Measurements from ENCODE around the gene KIAA1217.

Gene KIAA1217

DNA sequence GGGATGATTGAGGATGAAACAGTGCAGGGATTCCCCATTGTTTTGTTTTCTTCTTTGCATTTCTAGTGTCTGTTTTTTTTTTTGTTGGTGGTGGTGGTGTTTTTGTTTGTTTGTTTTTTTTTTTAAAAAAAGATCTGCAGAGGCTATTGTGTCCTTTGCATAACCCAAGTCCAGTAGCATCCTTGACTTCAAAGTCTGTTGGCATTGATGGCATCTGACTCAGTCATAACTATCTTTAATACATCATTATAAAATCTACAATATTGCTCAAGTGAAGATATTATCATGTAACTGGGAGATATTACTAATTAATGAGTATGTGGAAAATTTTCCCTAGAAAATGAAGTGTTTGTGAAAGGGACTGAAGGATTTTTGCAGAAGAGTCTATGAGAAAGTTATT lies 70.2 kb downstream of the KIAA1217 start:
- H4K91ac ChIP-seq (ENCODE audit: low read depth, low read length, poor library complexity) = no peak overlapping the region
- no peaks in the 10 kb centered on the region for H3K36me3 ChIP-seq (replicated peaks in 1 of 2; ENCODE audit: control insufficient read depth in 2 of 2, insufficient read depth in 2 of 2, low read length in 2 of 2)
- no peak overlapping the region for H2AFZ ChIP-seq (ENCODE audit: low read length)
- no peak overlapping the region for H2BK120ac ChIP-seq (ENCODE audit: low read depth, low read length)
- no peaks in the 10 kb centered on the region for H3K4me1 ChIP-seq (ENCODE audit: control insufficient read depth in 2 of 2, insufficient read depth in 1 of 2, low read depth in 1 of 2, low read length in 2 of 2)
- no peak overlapping the region for H3K4ac ChIP-seq (ENCODE audit: low read length)
- no peak overlapping the region for H3K4me3 ChIP-seq (ENCODE audit: low read length in 2 of 2)
- H3K9ac ChIP-seq (ENCODE audit: low read depth, low read length, poor library complexity) = no peak overlapping the region
- no peaks in the 10 kb centered on the region for H3K27me3 ChIP-seq (ENCODE audit: control insufficient read depth in 3 of 3, insufficient read depth in 3 of 3, low read depth in 1 of 3, low read length in 3 of 3)
- no peak overlapping the region for H3K23ac ChIP-seq (ENCODE audit: low read depth, low read length, poor library complexity)
- H2BK5ac ChIP-seq (ENCODE audit: low read length) = no peak overlapping the region
- H3K4me2 ChIP-seq (ENCODE audit: insufficient read depth, low read length, poor library complexity, severe bottlenecking) = no peak overlapping the region
- no peak overlapping the region for H2BK15ac ChIP-seq (ENCODE audit: low read length)
- no peak overlapping the region for H3K14ac ChIP-seq (ENCODE audit: low read length)
- no peak overlapping the region for H2AK5ac ChIP-seq (ENCODE audit: low read depth, low read length)
- no peak for DNase-seq (ENCODE audit: low spot score)
- H3K18ac ChIP-seq (ENCODE audit: low read length) = no peak overlapping the region
- H3K27ac ChIP-seq (replicated peaks; ENCODE audit: low read length) = no peak overlapping the region
- H3K9me3 ChIP-seq (replicated peaks in 1 of 2; ENCODE audit: control insufficient read depth in 2 of 2, insufficient read depth in 1 of 2, low read depth in 1 of 2, low read length in 2 of 2) = peaks cover 0 to 3% of the 10 kb centered on the region in 2 donors
- no peaks in the 10 kb centered on the region for H3K79me1 ChIP-seq (ENCODE audit: low read depth, low read length)
- H4K8ac ChIP-seq (ENCODE audit: low read depth, low read length) = no peak overlapping the region
- H2BK12ac ChIP-seq (ENCODE audit: low read length) = no peak overlapping the region

DNA sequence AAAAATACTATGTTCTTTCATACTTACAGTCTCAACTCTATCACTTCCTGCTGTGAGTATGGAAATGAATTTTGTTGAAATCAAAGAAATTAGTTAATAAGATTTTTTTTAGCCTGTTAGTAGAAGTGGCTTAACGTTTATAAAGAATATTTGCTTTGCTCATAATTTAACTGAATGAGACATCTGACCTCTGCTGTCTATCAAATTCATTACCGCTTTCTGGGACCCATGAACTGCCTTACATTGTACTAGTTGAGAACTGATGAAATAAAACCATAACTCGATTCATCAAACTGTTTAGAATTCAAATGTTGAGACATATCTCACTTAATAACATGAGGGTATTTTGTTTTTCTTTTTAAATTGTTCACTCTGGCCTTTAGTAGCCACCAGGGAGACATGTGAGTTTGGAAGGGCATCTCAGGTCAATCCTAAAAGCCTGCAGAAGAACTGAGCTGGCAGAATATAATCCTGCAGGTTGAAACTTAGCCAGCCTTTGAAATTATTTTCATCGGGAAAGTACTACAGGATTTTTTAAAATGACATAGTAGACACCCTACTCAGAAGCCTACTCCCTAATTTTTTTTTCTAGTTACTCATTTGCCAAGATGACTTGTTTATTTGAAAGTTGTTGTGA lies 78.7 kb downstream of the KIAA1217 start:
- no peak overlapping the region for H2BK12ac ChIP-seq (ENCODE audit: low read length)
- no peak overlapping the region for H2BK120ac ChIP-seq (ENCODE audit: low read depth, low read length)
- H3K23ac ChIP-seq (ENCODE audit: low read depth, low read length, poor library complexity) = no peak overlapping the region
- H3K4me2 ChIP-seq (ENCODE audit: insufficient read depth, low read length, poor library complexity, severe bottlenecking) = no peak overlapping the region
- no peaks in the 10 kb centered on the region for H3K36me3 ChIP-seq (replicated peaks in 1 of 2; ENCODE audit: control insufficient read depth in 2 of 2, insufficient read depth in 2 of 2, low read length in 2 of 2)
- H3K9ac ChIP-seq (ENCODE audit: low read depth, low read length, poor library complexity) = no peak overlapping the region
- H3K4me3 ChIP-seq (ENCODE audit: low read length in 2 of 2) = no peak overlapping the region
- H2BK5ac ChIP-seq (ENCODE audit: low read length) = no peak overlapping the region
- WGBS, 2 donors (ENCODE audit: extremely low coverage in 2 of 2, insufficient read length in 2 of 2, insufficient replicate concordance in 1 of 2) = no CpG with 5 or more reads among the region's 4 CpGs
- no peak overlapping the region for H2AK5ac ChIP-seq (ENCODE audit: low read depth, low read length)
- no peak overlapping the region for H2BK15ac ChIP-seq (ENCODE audit: low read length)
- no peaks in the 10 kb centered on the region for H3K79me1 ChIP-seq (ENCODE audit: low read depth, low read length)
- H3K4me1 ChIP-seq (ENCODE audit: control insufficient read depth in 2 of 2, insufficient read depth in 1 of 2, low read depth in 1 of 2, low read length in 2 of 2) = peaks cover 0 to 2% of the 10 kb centered on the region in 2 donors
- H3K18ac ChIP-seq (ENCODE audit: low read length) = no peak overlapping the region
- no peak for DNase-seq (ENCODE audit: low spot score)
- H3K9me3 ChIP-seq (replicated peaks in 1 of 2; ENCODE audit: control insufficient read depth in 2 of 2, insufficient read depth in 1 of 2, low read depth in 1 of 2, low read length in 2 of 2) = peaks cover 0 to 2% of the 10 kb centered on the region in 2 donors
- H3K14ac ChIP-seq (ENCODE audit: low read length) = no peak overlapping the region
- H2AFZ ChIP-seq (ENCODE audit: low read length) = no peak overlapping the region
- H4K91ac ChIP-seq (ENCODE audit: low read depth, low read length, poor library complexity) = no peak overlapping the region
- H4K8ac ChIP-seq (ENCODE audit: low read depth, low read length) = no peak overlapping the region
- no peak overlapping the region for H3K4ac ChIP-seq (ENCODE audit: low read length)
- H3K27ac ChIP-seq (replicated peaks; ENCODE audit: low read length) = no peak overlapping the region
- H3K27me3 ChIP-seq (ENCODE audit: control insufficient read depth in 3 of 3, insufficient read depth in 3 of 3, low read depth in 1 of 3, low read length in 3 of 3) = no peaks in the 10 kb centered on the region

DNA sequence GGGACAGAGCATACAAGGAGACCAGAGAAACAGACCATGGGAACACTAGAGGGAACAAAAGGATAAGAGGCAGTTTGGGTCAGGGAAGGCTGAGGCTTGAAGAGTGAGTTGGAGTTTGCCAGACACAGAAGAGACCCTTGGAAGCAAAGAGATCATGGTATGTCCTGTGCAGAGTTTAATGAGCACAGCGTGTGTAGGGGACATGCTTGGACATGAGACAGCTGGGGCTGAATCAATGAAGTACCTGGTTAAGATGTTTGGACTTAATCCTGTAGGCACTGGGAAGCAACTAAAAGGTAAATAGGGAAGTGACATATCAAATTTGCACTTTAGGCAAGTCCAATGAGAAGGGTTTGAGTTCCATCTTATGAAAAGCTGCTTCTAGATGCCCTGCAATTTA lies 79.6 kb downstream of the KIAA1217 start:
- H3K9me3 ChIP-seq (replicated peaks in 1 of 2; ENCODE audit: control insufficient read depth in 2 of 2, insufficient read depth in 1 of 2, low read depth in 1 of 2, low read length in 2 of 2) = peaks cover 0 to 2% of the 10 kb centered on the region in 2 donors
- H3K27me3 ChIP-seq (ENCODE audit: control insufficient read depth in 3 of 3, insufficient read depth in 3 of 3, low read depth in 1 of 3, low read length in 3 of 3) = no peaks in the 10 kb centered on the region
- no peak overlapping the region for H3K14ac ChIP-seq (ENCODE audit: low read length)
- no peak overlapping the region for H3K4ac ChIP-seq (ENCODE audit: low read length)
- no peak overlapping the region for H2BK15ac ChIP-seq (ENCODE audit: low read length)
- H2BK120ac ChIP-seq (ENCODE audit: low read depth, low read length) = no peak overlapping the region
- WGBS, 2 donors (ENCODE audit: extremely low coverage in 2 of 2, insufficient read length in 2 of 2, insufficient replicate concordance in 1 of 2) = no CpG with 5 or more reads among the region's 1 CpG
- H2AFZ ChIP-seq (ENCODE audit: low read length) = no peak overlapping the region
- DNase-seq (ENCODE audit: low spot score) = no peak
- H2BK12ac ChIP-seq (ENCODE audit: low read length) = no peak overlapping the region
- H3K27ac ChIP-seq (replicated peaks; ENCODE audit: low read length) = no peak overlapping the region
- H4K91ac ChIP-seq (ENCODE audit: low read depth, low read length, poor library complexity) = no peak overlapping the region
- H4K8ac ChIP-seq (ENCODE audit: low read depth, low read length) = no peak overlapping the region
- H3K36me3 ChIP-seq (replicated peaks in 1 of 2; ENCODE audit: control insufficient read depth in 2 of 2, insufficient read depth in 2 of 2, low read length in 2 of 2) = no peaks in the 10 kb centered on the region
- H2AK5ac ChIP-seq (ENCODE audit: low read depth, low read length) = no peak overlapping the region
- no peak overlapping the region for H3K4me3 ChIP-seq (ENCODE audit: low read length in 2 of 2)
- H3K4me2 ChIP-seq (ENCODE audit: insufficient read depth, low read length, poor library complexity, severe bottlenecking) = no peak overlapping the region
- H3K23ac ChIP-seq (ENCODE audit: low read depth, low read length, poor library complexity) = no peak overlapping the region
- H3K18ac ChIP-seq (ENCODE audit: low read length) = no peak overlapping the region
- H3K9ac ChIP-seq (ENCODE audit: low read depth, low read length, poor library complexity) = no peak overlapping the region
- H3K4me1 ChIP-seq (ENCODE audit: control insufficient read depth in 2 of 2, insufficient read depth in 1 of 2, low read depth in 1 of 2, low read length in 2 of 2) = peaks cover 0 to 2% of the 10 kb centered on the region in 2 donors
- no peaks in the 10 kb centered on the region for H3K79me1 ChIP-seq (ENCODE audit: low read depth, low read length)
- no peak overlapping the region for H2BK5ac ChIP-seq (ENCODE audit: low read length)

DNA sequence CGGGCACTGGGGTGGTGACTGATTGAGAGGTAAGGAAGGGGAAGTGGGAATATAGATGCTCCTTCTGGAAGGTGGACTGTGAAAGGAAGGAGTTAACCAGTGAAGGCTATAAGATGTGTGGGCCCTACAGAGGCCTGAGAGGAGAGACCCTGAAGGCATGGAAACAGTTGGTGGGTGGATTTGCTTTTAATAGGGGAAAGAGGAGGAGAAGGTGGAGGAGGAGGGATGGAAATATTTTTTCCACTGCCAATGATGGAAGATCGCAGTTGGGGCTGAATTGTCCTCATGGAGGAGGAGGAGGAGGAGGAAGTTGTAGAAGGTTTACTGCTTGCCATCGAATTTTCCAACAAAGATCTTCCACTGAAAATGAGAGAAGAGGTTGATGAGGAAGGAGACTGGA lies 80.3 kb downstream of the KIAA1217 start:
- no peak for DNase-seq (ENCODE audit: low spot score)
- H2AFZ ChIP-seq (ENCODE audit: low read length) = no peak overlapping the region
- peaks cover 0 to 2% of the 10 kb centered on the region in 2 donors for H3K9me3 ChIP-seq (replicated peaks in 1 of 2; ENCODE audit: control insufficient read depth in 2 of 2, insufficient read depth in 1 of 2, low read depth in 1 of 2, low read length in 2 of 2)
- no peaks in the 10 kb centered on the region for H3K27me3 ChIP-seq (ENCODE audit: control insufficient read depth in 3 of 3, insufficient read depth in 3 of 3, low read depth in 1 of 3, low read length in 3 of 3)
- H3K23ac ChIP-seq (ENCODE audit: low read depth, low read length, poor library complexity) = no peak overlapping the region
- H3K36me3 ChIP-seq (replicated peaks in 1 of 2; ENCODE audit: control insufficient read depth in 2 of 2, insufficient read depth in 2 of 2, low read length in 2 of 2) = no peaks in the 10 kb centered on the region
- no peak overlapping the region for H2BK120ac ChIP-seq (ENCODE audit: low read depth, low read length)
- no peak overlapping the region for H3K4me3 ChIP-seq (ENCODE audit: low read length in 2 of 2)
- H3K4me1 ChIP-seq (ENCODE audit: control insufficient read depth in 2 of 2, insufficient read depth in 1 of 2, low read depth in 1 of 2, low read length in 2 of 2) = peaks cover 0 to 2% of the 10 kb centered on the region in 2 donors
- no peak overlapping the region for H4K91ac ChIP-seq (ENCODE audit: low read depth, low read length, poor library complexity)
- H4K8ac ChIP-seq (ENCODE audit: low read depth, low read length) = no peak overlapping the region
- no peak overlapping the region for H3K4ac ChIP-seq (ENCODE audit: low read length)
- no CpG with 5 or more reads among the region's 3 CpGs for WGBS, 2 donors (ENCODE audit: extremely low coverage in 2 of 2, insufficient read length in 2 of 2, insufficient replicate concordance in 1 of 2)
- no peak overlapping the region for H3K18ac ChIP-seq (ENCODE audit: low read length)
- H2BK12ac ChIP-seq (ENCODE audit: low read length) = no peak overlapping the region
- no peak overlapping the region for H3K9ac ChIP-seq (ENCODE audit: low read depth, low read length, poor library complexity)
- no peak overlapping the region for H3K27ac ChIP-seq (replicated peaks; ENCODE audit: low read length)
- H2BK15ac ChIP-seq (ENCODE audit: low read length) = no peak overlapping the region
- no peak overlapping the region for H3K4me2 ChIP-seq (ENCODE audit: insufficient read depth, low read length, poor library complexity, severe bottlenecking)
- no peak overlapping the region for H2BK5ac ChIP-seq (ENCODE audit: low read length)
- H3K14ac ChIP-seq (ENCODE audit: low read length) = no peak overlapping the region
- H2AK5ac ChIP-seq (ENCODE audit: low read depth, low read length) = no peak overlapping the region
- no peaks in the 10 kb centered on the region for H3K79me1 ChIP-seq (ENCODE audit: low read depth, low read length)

Measured in neuronal stem cell (in vitro differentiated cells).